ENCODE measurements around the gene PRDM16. TPM values are rescaled to one million over a fixed set of nuclear protein-coding genes. Genes with fewer than 3 reads are reported as not detected.
A peak's percentile ranks its signal among the peaks of the same experiment; 100 is the strongest.

The PRDM16 gene
- total and polyA plus RNA-seq, 2 of the 13 experiments (the other 11 are each of a cell fraction or from before 2014, with no cell fraction given): 0.15 to 0.81 TPM

DNA sequence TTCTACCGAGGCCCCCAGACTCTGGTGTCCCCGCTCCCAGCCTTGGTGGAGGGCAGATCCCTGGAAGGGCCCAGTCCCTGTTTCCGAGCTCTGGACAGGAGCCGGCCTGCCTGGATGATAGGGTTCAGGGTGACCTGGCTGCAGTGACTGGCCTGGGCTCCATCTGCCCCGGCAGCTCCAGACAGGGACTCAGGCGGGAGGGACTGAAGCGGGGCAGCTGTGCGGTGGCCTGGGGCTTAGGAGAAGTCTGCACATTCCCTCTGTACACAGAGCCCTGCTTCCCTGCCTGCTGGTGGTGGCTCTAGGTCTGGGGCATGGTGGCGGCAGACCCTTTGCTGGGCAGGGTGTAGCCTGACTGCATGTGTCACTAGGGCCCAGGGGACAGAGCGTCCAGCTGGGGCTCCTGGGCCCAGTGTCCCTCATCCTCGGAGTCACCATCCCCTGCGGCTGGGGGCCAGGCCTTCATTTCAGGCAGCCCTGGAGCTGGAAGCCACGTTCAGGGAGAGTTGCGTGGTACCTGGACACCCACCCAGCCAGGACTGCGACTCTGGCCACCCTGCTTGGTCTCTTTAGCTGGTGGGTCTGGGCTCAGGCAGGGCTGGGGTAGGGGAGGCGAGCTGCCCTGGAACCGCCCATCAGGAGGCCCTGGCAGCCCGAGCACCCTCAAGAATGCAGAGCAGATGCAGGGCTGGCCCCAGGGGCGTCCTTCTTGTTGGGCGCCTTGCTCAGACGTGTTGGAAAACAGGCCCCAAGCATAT, 395.1 kb downstream of the PRDM16 start:
- Histone ChIP-seq H3K27ac (ENCODE audit: extremely low read length, insufficient read depth, low read length) (no peak overlapping the region), H3K27me3 (ENCODE audit: control insufficient read depth in 1 of 2, insufficient read depth in 2 of 2, low read length in 2 of 2) (no peaks in the 10 kb centered on the region), H3K4me2 (ENCODE audit: low read depth, low read length) (no peak overlapping the region), H4K20me1 (ENCODE audit: insufficient read depth, low read length) (no peaks in the 10 kb centered on the region), H3K9me3 (ENCODE audit: low read length) (no peaks in the 10 kb centered on the region), H3K9ac (ENCODE audit: insufficient read depth, low read depth, low read length) (no peak overlapping the region), H3K4me1 (ENCODE audit: insufficient read depth, low read length) (peaks cover 27% of the 10 kb centered on the region), H3K36me3 (replicated peaks in 1 of 2; ENCODE audit: control insufficient read depth in 1 of 2, insufficient read depth in 2 of 2, low read length in 2 of 2) (peaks cover 0 to 8% of the 10 kb centered on the region in 2 experiments; a peak in 4 of 5 replicates), H2AFZ (ENCODE audit: low read length) (no peak overlapping the region), H3K79me2 (ENCODE audit: insufficient read depth, low read length) (peaks cover 19% of the 10 kb centered on the region), H3K4me3 (replicated peaks in 1 of 3; ENCODE audit: insufficient read depth in 1 of 3, low read depth in 2 of 3, low read length in 3 of 3) (no peak overlapping the region)
- ChIA-PET CTCF (ENCODE audit: low intra/inter-chr PET ratio, low total read pairs) (no interaction called here), POLR2A (interaction anchor here (1.6 kb wide), 1 partner anchor 11 kb away, joined by 6 read pairs; no protein-coding TSS in a partner anchor)
- in situ Hi-C loops (cut with HindIII; ENCODE audit: extremely low pct_ligation_motif_present, low pct_unique_long_range_greater_than_20kb) (no loop called here), intact Hi-C loops (cut with micrococcal nuclease; ENCODE audit: unreplicated experiment) (no loop called here)
- no peak for DNase-seq (ENCODE audit: low spot score)
- whole genome bisulfite sequencing (ENCODE audit: low lambda C conversion rate): 88% methylated on average over 15 of the region's 21 CpGs
- no peak for ATAC-seq
- TF ChIP-seq AGO2 (optimal IDR thresholded peaks at IDR 0.05; ENCODE audit: low read depth, low read length) (peak; percentile 70), PHF20 (CRISPR knock-in tag; IDR thresholded peaks at IDR 0.05) (no peak)
- FAIRE-seq: no peak
- no TSS peak for BruUV-seq (replicated peaks)

DNA sequence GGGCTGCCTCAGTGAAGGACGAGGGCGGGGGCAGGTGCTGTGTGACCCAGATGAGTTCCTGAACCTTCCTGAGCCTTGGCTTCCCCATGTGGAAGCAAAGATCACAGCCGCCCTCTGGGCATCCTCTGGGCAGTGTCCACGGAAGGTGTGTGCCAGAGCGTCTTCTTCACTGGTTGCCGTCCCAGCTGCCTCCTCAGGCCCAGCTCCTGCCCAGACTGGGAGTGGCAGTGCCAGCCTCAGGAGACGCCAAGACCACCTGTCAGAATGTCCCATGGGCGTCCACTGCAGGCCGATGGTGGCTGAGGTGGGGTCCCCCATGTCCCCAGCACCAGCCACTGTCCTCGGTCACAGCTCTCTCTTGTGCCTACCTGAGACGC, 395.6 kb downstream of the PRDM16 start:
- in situ Hi-C loops (cut with HindIII; ENCODE audit: extremely low pct_ligation_motif_present, low pct_unique_long_range_greater_than_20kb): no loop called here
- 93% methylated on average over 7 of the region's 11 CpGs for WGBS (ENCODE audit: low lambda C conversion rate)
- intact Hi-C loops (cut with micrococcal nuclease; ENCODE audit: unreplicated experiment): no loop called here
- no peak overlapping the region for H3K9ac ChIP-seq (ENCODE audit: insufficient read depth, low read depth, low read length)
- H3K36me3 ChIP-seq (replicated peaks in 1 of 2; ENCODE audit: control insufficient read depth in 1 of 2, insufficient read depth in 2 of 2, low read length in 2 of 2): peaks cover 2 to 10% of the 10 kb centered on the region in 2 experiments; a peak in 4 of 5 replicates
- CTCF ChIA-PET (ENCODE audit: low intra/inter-chr PET ratio, low total read pairs): no interaction called here
- no peaks in the 10 kb centered on the region for H3K9me3 ChIP-seq (ENCODE audit: low read length)
- no peak for ATAC-seq
- peaks cover 17% of the 10 kb centered on the region for H3K79me2 ChIP-seq (ENCODE audit: insufficient read depth, low read length)
- H3K27me3 ChIP-seq (ENCODE audit: control insufficient read depth in 1 of 2, insufficient read depth in 2 of 2, low read length in 2 of 2): no peaks in the 10 kb centered on the region
- no peak for DNase-seq (ENCODE audit: low spot score)
- POLR2A ChIA-PET: interaction anchor here (1.5 kb wide), 1 partner anchor 8 kb away, joined by 5 read pairs; no protein-coding TSS in a partner anchor
- H3K27ac ChIP-seq (ENCODE audit: extremely low read length, insufficient read depth, low read length): no peak overlapping the region
- H3K4me3 ChIP-seq (replicated peaks in 1 of 3; ENCODE audit: insufficient read depth in 1 of 3, low read depth in 2 of 3, low read length in 3 of 3): no peak overlapping the region
- peaks cover 21% of the 10 kb centered on the region for H3K4me1 ChIP-seq (ENCODE audit: insufficient read depth, low read length)
- H2AFZ ChIP-seq (ENCODE audit: low read length): no peak overlapping the region
- no peak for FAIRE-seq
- TF ChIP-seq POLR2G (IDR thresholded peaks at IDR 0.05; ENCODE audit: low read depth, low read length) (peak; percentile 31; the same call in 1 of the 2 replicates), HNRNPLL (IDR thresholded peaks at IDR 0.05; ENCODE audit: low read depth, low read length, poor library complexity, severe bottlenecking) (peak; percentile 23), CEBPB (IDR thresholded peaks at IDR 0.05; ENCODE audit: borderline replicate concordance, low read depth, low read length) (no peak), HNRNPL (IDR thresholded peaks at IDR 0.05; ENCODE audit: low read depth, low read length) (0 out of 2 replicates have a peak, but pooled peaks have one; percentile 39), SSRP1 (CRISPR knock-in tag; IDR thresholded peaks at IDR 0.05) (no peak), ZNF768 (CRISPR knock-in tag; IDR thresholded peaks at IDR 0.05) (peak; percentile 58; the same call in 1 of the 2 replicates)
- TF ChIP-seq, protein P1, sequence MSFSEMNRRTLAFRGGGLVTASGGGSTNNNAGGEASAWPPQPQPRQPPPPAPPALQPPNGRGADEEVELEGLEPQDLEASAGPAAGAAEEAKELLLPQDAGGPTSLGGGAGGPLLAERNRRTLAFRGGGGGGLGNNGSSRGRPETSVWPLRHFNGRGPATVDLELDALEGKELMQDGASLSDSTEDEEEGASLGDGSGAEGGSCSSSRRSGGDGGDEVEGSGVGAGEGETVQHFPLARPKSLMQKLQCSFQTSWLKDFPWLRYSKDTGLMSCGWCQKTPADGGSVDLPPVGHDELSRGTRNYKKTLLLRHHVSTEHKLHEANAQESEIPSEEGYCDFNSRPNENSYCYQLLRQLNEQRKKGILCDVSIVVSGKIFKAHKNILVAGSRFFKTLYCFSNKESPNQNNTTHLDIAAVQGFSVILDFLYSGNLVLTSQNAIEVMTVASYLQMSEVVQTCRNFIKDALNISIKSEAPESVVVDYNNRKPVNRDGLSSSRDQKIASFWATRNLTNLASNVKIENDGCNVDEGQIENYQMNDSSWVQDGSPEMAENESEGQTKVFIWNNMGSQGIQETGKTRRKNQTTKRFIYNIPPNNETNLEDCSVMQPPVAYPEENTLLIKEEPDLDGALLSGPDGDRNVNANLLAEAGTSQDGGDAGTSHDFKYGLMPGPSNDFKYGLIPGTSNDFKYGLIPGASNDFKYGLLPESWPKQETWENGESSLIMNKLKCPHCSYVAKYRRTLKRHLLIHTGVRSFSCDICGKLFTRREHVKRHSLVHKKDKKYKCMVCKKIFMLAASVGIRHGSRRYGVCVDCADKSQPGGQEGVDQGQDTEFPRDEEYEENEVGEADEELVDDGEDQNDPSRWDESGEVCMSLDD (CRISPR knock-in tag; IDR thresholded peaks at IDR 0.05; ENCODE audit: borderline replicate concordance): no peak
- H4K20me1 ChIP-seq (ENCODE audit: insufficient read depth, low read length): no peaks in the 10 kb centered on the region
- H3K4me2 ChIP-seq (ENCODE audit: low read depth, low read length): no peak overlapping the region
- BruUV-seq (replicated peaks): no TSS peak
